IMR-90 (cell line): Measurements from ENCODE around the gene CLIC5. TPM values are rescaled to one million over a fixed set of nuclear protein-coding genes. Genes with fewer than 3 reads are reported as not detected.

Experiments used
- ATAC-seq: fragments of 200-7000 bp; cut with Tn5 transposase; 2 replicates; pipeline ENCODE4 v1.9.1; 2020; ENCODE audit warnings: low read depth, mild to moderate bottlenecking, moderate library complexity
- BruUV-seq: library from RNA; stranded (reverse); fragments of 400-500 nt; replicated peaks from 2 replicates; lab custom pipeline; 2021; lab: Mats Ljungman, UMichigan
- CTCF ChIA-PET: fragments of 300-600 bp; formaldehyde crosslinking; extraction: SDS; loops from one replicate; lab custom pipeline; 2021; ENCODE audit warnings: antibody characterized with exemption; lab: Yijun Ruan, JAX
- POLR2A ChIA-PET: fragments of 300-600 bp; sonication (Branson Sonifier 250); formaldehyde crosslinking; loops from one replicate; lab custom pipeline; 2022; ENCODE audit warnings: antibody characterized with exemption; ENCODE audit not compliant: unreplicated experiment; lab: Charles Lee
- DNase-seq: peaks from one replicate; pipeline ENCODE4 v3.0.0; 2013
- H2AFZ ChIP-seq: replicated peaks from 2 replicates; pipeline ENCODE3; 2013; ENCODE audit warnings: low read length, mild to moderate bottlenecking; ENCODE audit not compliant: poor library complexity
- H2AK5ac ChIP-seq: 2 replicates; pipeline ENCODE4 v1.6.1; 2013; ENCODE audit warnings: low read depth, low read length, inconsistent platforms
- H2AK9ac ChIP-seq: replicated peaks from 2 replicates; pipeline ENCODE3; 2013; ENCODE audit warnings: mild to moderate bottlenecking, low read depth, low read length, moderate library complexity; ENCODE audit not compliant: poor library complexity
- H2BK120ac ChIP-seq: 2 replicates; pipeline ENCODE4 v1.6.1; 2013; ENCODE audit warnings: low read depth, low read length, inconsistent platforms
- H2BK15ac ChIP-seq: 3 replicates; pipeline ENCODE4 v1.6.1; 2013; ENCODE audit warnings: low read depth, low read length, inconsistent platforms
- H2BK20ac ChIP-seq: 2 replicates; pipeline ENCODE4 v1.6.1; 2013; ENCODE audit warnings: low read depth, mild to moderate bottlenecking, inconsistent platforms, low read length, moderate library complexity
- H2BK5ac ChIP-seq: 2 replicates; pipeline ENCODE4 v1.6.1; 2013; ENCODE audit warnings: mild to moderate bottlenecking, low read depth, low read length, inconsistent platforms; ENCODE audit not compliant: poor library complexity, severe bottlenecking
- H3K14ac ChIP-seq: replicated peaks from 2 replicates; pipeline ENCODE4 v1.6.1; 2013; ENCODE audit warnings: low read depth, low read length, inconsistent platforms
- H3K18ac ChIP-seq: 2 replicates; pipeline ENCODE4 v1.6.1; 2013; ENCODE audit warnings: low read depth, low read length, control low read depth
- H3K23ac ChIP-seq: 2 replicates; pipeline ENCODE4 v1.6.1; 2013; ENCODE audit warnings: low read depth, low read length, inconsistent platforms
- H3K27ac ChIP-seq: 2 replicates; pipeline ENCODE4 v1.5.1; 2013; ENCODE audit warnings: mild to moderate bottlenecking, control low read depth, low read length; ENCODE audit not compliant: insufficient read depth
- H3K27me3 ChIP-seq: 2 replicates; pipeline ENCODE4 v1.6.1; 2013; ENCODE audit warnings: low read length; ENCODE audit not compliant: control insufficient read depth, insufficient read depth
- H3K36me3 ChIP-seq: 2 replicates; pipeline ENCODE4 v1.6.1; 2013; ENCODE audit warnings: low read length, mixed read lengths; ENCODE audit not compliant: control insufficient read depth, insufficient read depth
- H3K4ac ChIP-seq: 2 replicates; pipeline ENCODE4 v1.6.1; 2013; ENCODE audit warnings: low read depth, low read length, inconsistent platforms
- H3K4me1 ChIP-seq: 2 replicates; pipeline ENCODE4 v1.6.1; 2013; ENCODE audit warnings: low read length, mixed read lengths; ENCODE audit not compliant: control insufficient read depth, insufficient read depth
- H3K4me2 ChIP-seq: 2 replicates; pipeline ENCODE4 v1.6.1; 2013; ENCODE audit warnings: low read depth, mild to moderate bottlenecking, control low read depth, low read length, moderate library complexity
- H3K4me3 ChIP-seq: 2 replicates; pipeline ENCODE4 v1.5.1; 2013; ENCODE audit warnings: low read depth, mild to moderate bottlenecking, control low read depth, low read length, moderate library complexity; ENCODE audit not compliant: insufficient read depth
- H3K56ac ChIP-seq: 2 replicates; pipeline ENCODE4 v1.6.1; 2013; ENCODE audit warnings: low read length, inconsistent platforms; ENCODE audit not compliant: insufficient read depth; ENCODE audit errors: extremely low read depth
- H3K79me1 ChIP-seq, 2 experiments: 2 replicates each; pipeline ENCODE4 v1.6.1; 2013; ENCODE audit warnings: low read length in 2 of 2, inconsistent platforms in 1 of 2, low read depth in 1 of 2
- H3K9ac ChIP-seq: 2 replicates; pipeline ENCODE4 v1.6.1; 2013; ENCODE audit warnings: low read depth, low read length, control low read depth
- H3K9me1 ChIP-seq: 2 replicates; pipeline ENCODE4 v1.6.1; 2013; ENCODE audit warnings: low read length, inconsistent platforms; ENCODE audit not compliant: insufficient read depth
- H3K9me3 ChIP-seq: 2 replicates; pipeline ENCODE4 v1.6.1; 2013; ENCODE audit warnings: low read length; ENCODE audit not compliant: control insufficient read depth, insufficient read depth
- H4K20me1 ChIP-seq: 2 replicates; pipeline ENCODE4 v1.6.1; 2013; ENCODE audit warnings: low read length, inconsistent platforms; ENCODE audit not compliant: insufficient read depth
- H4K5ac ChIP-seq: 2 replicates; pipeline ENCODE4 v1.6.1; 2013; ENCODE audit warnings: mild to moderate bottlenecking, low read depth, low read length, control low read depth
- H4K8ac ChIP-seq, 2 experiments: 2 replicates each; pipeline ENCODE4 v1.6.1; 2013; ENCODE audit warnings: low read depth in 2 of 2, low read length in 2 of 2, control low read depth in 1 of 2, inconsistent platforms in 1 of 2
- H4K91ac ChIP-seq: 2 replicates; pipeline ENCODE4 v1.6.1; 2013; ENCODE audit warnings: low read depth, low read length, inconsistent platforms; ENCODE audit not compliant: insufficient read depth
- BHLHE40 ChIP-seq: fragments of 150-350 bp; IDR thresholded peaks from 2 replicates; pipeline ENCODE4 v1.6.1; 2016; ENCODE audit warnings: mild to moderate bottlenecking, low read depth, low read length
- CEBPB ChIP-seq: IDR thresholded peaks from 2 replicates; pipeline ENCODE4 v1.6.1; 2012; ENCODE audit warnings: low read depth, low read length, improper control_type of control experiment
- FOS ChIP-seq: fragments of 150-350 bp; IDR thresholded peaks from 2 replicates; pipeline ENCODE4 v1.6.1; 2016; ENCODE audit warnings: low read depth, low read length
- MAFK ChIP-seq: IDR thresholded peaks from 2 replicates; pipeline ENCODE4 v1.6.1; 2012; ENCODE audit warnings: low read depth, low read length, improper control_type of control experiment
- MXI1 ChIP-seq: IDR thresholded peaks from 2 replicates; pipeline ENCODE4 v1.6.1; 2012; ENCODE audit warnings: low read depth, mild to moderate bottlenecking, low read length, moderate library complexity, borderline replicate concordance
- NFE2L2 ChIP-seq: fragments of 150-350 bp; IDR thresholded peaks from 2 replicates; pipeline ENCODE4 v1.6.1; 2016; ENCODE audit warnings: low read depth, mild to moderate bottlenecking, low read length
- RAD21 ChIP-seq: IDR thresholded peaks from 2 replicates; pipeline ENCODE4 v1.6.1; 2012; ENCODE audit warnings: low read length, improper control_type of control experiment
- RCOR1 ChIP-seq: IDR thresholded peaks from 2 replicates; pipeline ENCODE4 v1.6.1; 2012; ENCODE audit warnings: mild to moderate bottlenecking, low read length, improper control_type of control experiment; ENCODE audit not compliant: insufficient replicate concordance
- SMC3 ChIP-seq: fragments of 150-350 bp; IDR thresholded peaks from 2 replicates; pipeline ENCODE4 v1.6.1; 2016; ENCODE audit warnings: low read depth, mild to moderate bottlenecking, antibody characterized with exemption, low read length, moderate library complexity
- WGBS, 2 experiments: methylation state at CpG; one replicate each; pipeline versions ENCODE4 v1.1.5 to v1.1.7; 2013; ENCODE audit warnings: missing lambda C conversion rate in 2 of 2; ENCODE audit not compliant: insufficient read length in 1 of 2; ENCODE audit errors: extremely low coverage in 2 of 2; 5-methylcytosine and 5-hydroxymethylcytosine counted together
- dilution Hi-C: fragments of 300-500 bp; cut with HindIII; formaldehyde crosslinking; loops from one replicate; pipeline ENCODE4 v1.14.3; 2018; ENCODE audit warnings: low sequenced_read_pairs; ENCODE audit not compliant: unreplicated experiment
- in situ Hi-C: fragments of 300-500 bp; cut with MboI; formaldehyde crosslinking; loops from 3 replicates; pipeline ENCODE4 v1.14.3; 2019; ENCODE audit warnings: low sequenced_read_pairs, inconsistent platforms, mixed read lengths
- intact Hi-C: fragments of 100-400 bp; cut with micrococcal nuclease; formaldehyde crosslinking; loops from 2 replicates; pipeline ENCODE4 v1.10.0; 2022
- polyA plus RNA-seq, 3 experiments: library from polyadenylated mRNA; depleted of rRNA; stranded (reverse); fragments of >200 nt; gene quantifications; 2 replicates each; pipeline ENCODE4 v1.2.3, GENCODE V29; 2012; ENCODE audit warnings: low replicate concordance in 1 of 3
- total RNA-seq: library from RNA; depleted of rRNA; stranded (reverse); fragments of >200 nt; gene quantifications from 2 replicates; pipeline ENCODE4 v1.2.3, GENCODE V29; 2012
- TF ChIP-seq, protein P1 (sequence below): conservative IDR thresholded peaks from 2 replicates; pipeline ENCODE4 v1.5.1; 2012; ENCODE audit warnings: mild to moderate bottlenecking, low read depth, low read length, improper control_type of control experiment

Gene CLIC5
- total and polyA plus RNA-seq, 2 of the 4 experiments (the other 2 are of a cell fraction) = not detected

DNA sequence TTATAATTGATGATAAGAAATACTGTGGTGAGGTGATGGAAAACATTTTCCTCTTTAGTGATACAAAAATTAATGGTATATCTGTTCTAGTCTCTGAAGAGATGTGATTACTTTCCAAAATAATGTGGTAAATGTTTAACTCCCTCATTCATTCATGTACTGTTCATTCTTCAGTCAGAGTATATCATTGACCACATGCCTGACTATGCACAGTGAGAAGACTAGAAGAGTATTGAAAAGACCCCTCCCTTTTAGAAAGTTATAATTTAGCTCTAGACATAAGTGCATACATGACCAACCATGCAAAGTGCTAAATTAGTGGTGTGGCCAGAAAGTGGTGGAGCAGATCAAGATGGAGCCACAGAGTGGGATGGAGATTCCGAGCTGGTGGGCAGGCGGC is 133.0 kb downstream of the CLIC5 start:
- dilution Hi-C loops (no loop called here), in situ Hi-C loops (no loop called here), intact Hi-C loops (no loop called here)
- Histone ChIP-seq H3K4me2 (no peak overlapping the region), H3K79me1 (no peaks in the 10 kb centered on the region), H3K23ac (no peak overlapping the region), H3K56ac (no peak overlapping the region), H2BK15ac (no peak overlapping the region), H3K9me1 (no peaks in the 10 kb centered on the region), H3K14ac (no peak overlapping the region), H3K4me3 (no peak overlapping the region), H3K18ac (no peak overlapping the region), H2BK5ac (no peak overlapping the region), H3K27ac (no peak overlapping the region), H3K9me3 (no peaks in the 10 kb centered on the region), H4K8ac (no peak overlapping the region), H3K36me3 (no peaks in the 10 kb centered on the region), H4K20me1 (no peaks in the 10 kb centered on the region), H2AK5ac (no peak overlapping the region), H3K9ac (no peak overlapping the region), H2BK120ac (no peak overlapping the region), H3K27me3 (peaks cover 15% of the 10 kb centered on the region), H2AK9ac (no peak overlapping the region), H3K4ac (no peak overlapping the region), H2BK20ac (no peak overlapping the region), H3K4me1 (no peaks in the 10 kb centered on the region), H2AFZ (no peak overlapping the region), H4K5ac (no peak overlapping the region), H4K91ac (no peak overlapping the region)
- ChIA-PET CTCF (no interaction called here), POLR2A (no interaction called here)
- no TSS peak for BruUV-seq
- DNase-seq = no peak
- TF ChIP-seq MXI1 (no peak), RCOR1 (no peak), RAD21 (no peak), CEBPB (no peak), MAFK (no peak), FOS (no peak), BHLHE40 (no peak), SMC3 (no peak), NFE2L2 (no peak)
- TF ChIP-seq, protein P1, sequence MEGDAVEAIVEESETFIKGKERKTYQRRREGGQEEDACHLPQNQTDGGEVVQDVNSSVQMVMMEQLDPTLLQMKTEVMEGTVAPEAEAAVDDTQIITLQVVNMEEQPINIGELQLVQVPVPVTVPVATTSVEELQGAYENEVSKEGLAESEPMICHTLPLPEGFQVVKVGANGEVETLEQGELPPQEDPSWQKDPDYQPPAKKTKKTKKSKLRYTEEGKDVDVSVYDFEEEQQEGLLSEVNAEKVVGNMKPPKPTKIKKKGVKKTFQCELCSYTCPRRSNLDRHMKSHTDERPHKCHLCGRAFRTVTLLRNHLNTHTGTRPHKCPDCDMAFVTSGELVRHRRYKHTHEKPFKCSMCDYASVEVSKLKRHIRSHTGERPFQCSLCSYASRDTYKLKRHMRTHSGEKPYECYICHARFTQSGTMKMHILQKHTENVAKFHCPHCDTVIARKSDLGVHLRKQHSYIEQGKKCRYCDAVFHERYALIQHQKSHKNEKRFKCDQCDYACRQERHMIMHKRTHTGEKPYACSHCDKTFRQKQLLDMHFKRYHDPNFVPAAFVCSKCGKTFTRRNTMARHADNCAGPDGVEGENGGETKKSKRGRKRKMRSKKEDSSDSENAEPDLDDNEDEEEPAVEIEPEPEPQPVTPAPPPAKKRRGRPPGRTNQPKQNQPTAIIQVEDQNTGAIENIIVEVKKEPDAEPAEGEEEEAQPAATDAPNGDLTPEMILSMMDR = no peak
- WGBS, 2 experiments = no CpG with 5 or more reads among the region's 2 CpGs
- no peak for ATAC-seq
